AG04450 (cell line): ENCODE results near the gene CEP295NL. TPM values are rescaled to one million over a fixed set of nuclear protein-coding genes. Genes with fewer than 3 reads are reported as not detected.
"Not testable (repeated sequence)": the region's sequence is repeated elsewhere in the genome, so short reads cannot be mapped to it uniquely, and the experiment has no call there.

ENCODE experiments used
- CTCF ChIA-PET: fragments of 300-600, 350-600 bp; formaldehyde crosslinking; extraction: SDS; loops from one replicate; lab custom pipeline; 2022; ENCODE audit warnings: antibody characterized with exemption, inconsistent platforms; lab: Charles Lee
- POLR2A ChIA-PET: fragments of 350-600 bp; formaldehyde crosslinking; extraction: SDS; loops from one replicate; lab custom pipeline; 2021; ENCODE audit warnings: antibody characterized with exemption, inconsistent platforms; lab: Yijun Ruan, JAX
- DNase-seq: peaks from one replicate; pipeline ENCODE4 v3.0.0-alpha.2; 2011; ENCODE audit warnings: low read depth, low spot score
- H3K27ac ChIP-seq: one replicate; pipeline ENCODE4 v1.5.1; 2012; ENCODE audit warnings: low read depth, low read length, control low read depth
- H3K27me3 ChIP-seq: one replicate; pipeline ENCODE4 v1.6.0; 2012; ENCODE audit warnings: low read length; ENCODE audit not compliant: control insufficient read depth, insufficient read depth
- H3K4me3 ChIP-seq: 2 replicates; pipeline ENCODE4 v1.5.1; 2011; ENCODE audit warnings: mild to moderate bottlenecking, low read depth, low read length, control low read depth
- H3K9me3 ChIP-seq: 2 replicates; pipeline ENCODE4 v1.5.1; 2012; ENCODE audit warnings: low read length; ENCODE audit not compliant: control insufficient read depth, insufficient read depth
- CTCF ChIP-seq: IDR thresholded peaks from 2 replicates; pipeline ENCODE4 v1.5.1; 2011; ENCODE audit warnings: low read depth, low read length, control low read depth, inconsistent platforms
- polyA plus RNA-seq: library from polyadenylated mRNA; depleted of rRNA; stranded (reverse); fragments of >200 nt; gene quantifications from 2 replicates; pipeline ENCODE4 v1.2.3, GENCODE V29; 2011

Gene CEP295NL
- polyA plus RNA-seq, 1 experiment: 0.11 TPM

- POLR2A ChIA-PET: interaction anchor here (0.7 kb wide), 1 partner anchor 61 kb away, joined by 3 read pairs; no protein-coding TSS in a partner anchor
Observed at GRCh38 chr17:78872486-78872885, 30.5 kb downstream of the CEP295NL start.

GRCh38 chr17:78870621-78871020, 32.4 kb downstream of the CEP295NL start:
- TF ChIP-seq CTCF: no peak
- Histone ChIP-seq H3K9me3 (no peaks in the 10 kb centered on the region; the same call in 1 of the 2 replicates), H3K27me3 (no peaks in the 10 kb centered on the region), H3K4me3 (no peak overlapping the region), H3K27ac (no peak overlapping the region)
- ChIA-PET CTCF (no interaction called here), POLR2A (interaction anchor here (0.7 kb wide), 1 partner anchor 23 kb away, joined by 6 read pairs; no protein-coding TSS in a partner anchor)
- DNase-seq: no peak

More at GRCh38 chr17:78872486-78872885, 30.5 kb downstream of the CEP295NL start:
- DNase-seq: no peak
- H3K4me3 ChIP-seq: no peak overlapping the region
- TF ChIP-seq CTCF: no peak
- CTCF ChIA-PET: interaction anchor here (1.4 kb wide), 1 partner anchor 99 kb away, joined by 7 read pairs; no protein-coding TSS in a partner anchor
- H3K27me3 ChIP-seq: no peaks in the 10 kb centered on the region
- no peak overlapping the region for H3K27ac ChIP-seq
- H3K9me3 ChIP-seq: no peaks in the 10 kb centered on the region; the same call in 1 of the 2 replicates

GRCh38 chr17:78868391-78868790, 34.6 kb downstream of the CEP295NL start:
- no peaks in the 10 kb centered on the region; the same call in 1 of the 2 replicates for H3K9me3 ChIP-seq
- no peak for TF ChIP-seq CTCF
- peak; percentile 56 for DNase-seq
- ChIA-PET CTCF (interaction anchor here (1.1 to 3.9 kb wide), 2 partner anchors 103 to 119 kb away, joined by 3 to 30 read pairs; no protein-coding TSS in a partner anchor), POLR2A (interaction anchor here (0.6 to 1.5 kb wide), 4 partner anchors 10 to 58 kb away, joined by 3 to 6 read pairs (median 3); no protein-coding TSS in a partner anchor)
- peak overlapping the region; percentile 49 for H3K27ac ChIP-seq
- no peak overlapping the region for H3K4me3 ChIP-seq
- no peaks in the 10 kb centered on the region for H3K27me3 ChIP-seq

- CTCF ChIA-PET: interaction anchor here (0.6 to 3.9 kb wide), 4 partner anchors 8 to 105 kb away, joined by 4 to 30 read pairs (median 16); no protein-coding TSS in a partner anchor
- H3K27ac ChIP-seq, POLR2A ChIA-PET, DNase-seq, H3K4me3 ChIP-seq, H3K27me3 ChIP-seq, H3K9me3 ChIP-seq: not testable (repeated sequence)
Observed at GRCh38 chr17:78867046-78867445, 36.0 kb downstream of the CEP295NL start.

GRCh38 chr17:78865682-78866390, 37.2 kb downstream of the CEP295NL start:
- H3K27ac ChIP-seq: peak overlapping the region; percentile 3
- POLR2A ChIA-PET: interaction anchor here (0.5 to 1.6 kb wide), 11 partner anchors 13 to 225 kb away, joined by 3 to 7 read pairs (median 3); partner anchors contain the start of gene USP36

More at GRCh38 chr17:78865682-78866390, 37.2 kb downstream of the CEP295NL start:
- CTCF ChIA-PET: interaction anchor here (0.5 to 3.9 kb wide), 43 partner anchors 8 to 143 kb away, joined by 3 to 30 read pairs (median 4); no protein-coding TSS in a partner anchor
- no peak overlapping the region for H3K4me3 ChIP-seq
- peaks cover 6% of the 10 kb centered on the region; the same call in 1 of the 2 replicates for H3K9me3 ChIP-seq
- no peaks in the 10 kb centered on the region for H3K27me3 ChIP-seq
- TF ChIP-seq CTCF: peak; percentile 92
- DNase-seq: peak; percentile 63
